IMR-90 (cell line): ENCODE measurements around the gene DHRS4. TPM values are rescaled to one million over a fixed set of nuclear protein-coding genes. Genes with fewer than 3 reads are reported as not detected.
"Not testable (repeated sequence)": the region's sequence is repeated elsewhere in the genome, so short reads cannot be mapped to it uniquely, and the experiment has no call there.

ENCODE experiments used
- ATAC-seq: fragments of 200-7000 bp; cut with Tn5 transposase; 2 replicates; pipeline ENCODE4 v1.9.1; 2020; ENCODE audit warnings: low read depth, mild to moderate bottlenecking, moderate library complexity
- BruUV-seq: library from RNA; stranded (reverse); fragments of 400-500 nt; replicated peaks from 2 replicates; lab custom pipeline; 2021; lab: Mats Ljungman, UMichigan
- CTCF ChIA-PET: fragments of 300-600 bp; formaldehyde crosslinking; extraction: SDS; loops from one replicate; lab custom pipeline; 2021; ENCODE audit warnings: antibody characterized with exemption; lab: Yijun Ruan, JAX
- POLR2A ChIA-PET: fragments of 300-600 bp; sonication (Branson Sonifier 250); formaldehyde crosslinking; loops from one replicate; lab custom pipeline; 2022; ENCODE audit warnings: antibody characterized with exemption; ENCODE audit not compliant: unreplicated experiment; lab: Charles Lee
- DNase-seq: peaks from one replicate; pipeline ENCODE4 v3.0.0; 2013
- H2AFZ ChIP-seq: replicated peaks from 2 replicates; pipeline ENCODE3; 2013; ENCODE audit warnings: low read length, mild to moderate bottlenecking; ENCODE audit not compliant: poor library complexity
- H2AK5ac ChIP-seq: 2 replicates; pipeline ENCODE4 v1.6.1; 2013; ENCODE audit warnings: low read depth, low read length, inconsistent platforms
- H2AK9ac ChIP-seq: replicated peaks from 2 replicates; pipeline ENCODE3; 2013; ENCODE audit warnings: mild to moderate bottlenecking, low read depth, low read length, moderate library complexity; ENCODE audit not compliant: poor library complexity
- H2BK120ac ChIP-seq: 2 replicates; pipeline ENCODE4 v1.6.1; 2013; ENCODE audit warnings: low read depth, low read length, inconsistent platforms
- H2BK15ac ChIP-seq: 3 replicates; pipeline ENCODE4 v1.6.1; 2013; ENCODE audit warnings: low read depth, low read length, inconsistent platforms
- H2BK20ac ChIP-seq: 2 replicates; pipeline ENCODE4 v1.6.1; 2013; ENCODE audit warnings: low read depth, mild to moderate bottlenecking, inconsistent platforms, low read length, moderate library complexity
- H2BK5ac ChIP-seq: 2 replicates; pipeline ENCODE4 v1.6.1; 2013; ENCODE audit warnings: mild to moderate bottlenecking, low read depth, low read length, inconsistent platforms; ENCODE audit not compliant: poor library complexity, severe bottlenecking
- H3K14ac ChIP-seq: replicated peaks from 2 replicates; pipeline ENCODE4 v1.6.1; 2013; ENCODE audit warnings: low read depth, low read length, inconsistent platforms
- H3K18ac ChIP-seq: 2 replicates; pipeline ENCODE4 v1.6.1; 2013; ENCODE audit warnings: low read depth, low read length, control low read depth
- H3K23ac ChIP-seq: 2 replicates; pipeline ENCODE4 v1.6.1; 2013; ENCODE audit warnings: low read depth, low read length, inconsistent platforms
- H3K27ac ChIP-seq: 2 replicates; pipeline ENCODE4 v1.5.1; 2013; ENCODE audit warnings: mild to moderate bottlenecking, control low read depth, low read length; ENCODE audit not compliant: insufficient read depth
- H3K27me3 ChIP-seq: 2 replicates; pipeline ENCODE4 v1.6.1; 2013; ENCODE audit warnings: low read length; ENCODE audit not compliant: control insufficient read depth, insufficient read depth
- H3K36me3 ChIP-seq: 2 replicates; pipeline ENCODE4 v1.6.1; 2013; ENCODE audit warnings: low read length, mixed read lengths; ENCODE audit not compliant: control insufficient read depth, insufficient read depth
- H3K4ac ChIP-seq: 2 replicates; pipeline ENCODE4 v1.6.1; 2013; ENCODE audit warnings: low read depth, low read length, inconsistent platforms
- H3K4me1 ChIP-seq: 2 replicates; pipeline ENCODE4 v1.6.1; 2013; ENCODE audit warnings: low read length, mixed read lengths; ENCODE audit not compliant: control insufficient read depth, insufficient read depth
- H3K4me2 ChIP-seq: 2 replicates; pipeline ENCODE4 v1.6.1; 2013; ENCODE audit warnings: low read depth, mild to moderate bottlenecking, control low read depth, low read length, moderate library complexity
- H3K4me3 ChIP-seq: 2 replicates; pipeline ENCODE4 v1.5.1; 2013; ENCODE audit warnings: low read depth, mild to moderate bottlenecking, control low read depth, low read length, moderate library complexity; ENCODE audit not compliant: insufficient read depth
- H3K56ac ChIP-seq: 2 replicates; pipeline ENCODE4 v1.6.1; 2013; ENCODE audit warnings: low read length, inconsistent platforms; ENCODE audit not compliant: insufficient read depth; ENCODE audit errors: extremely low read depth
- H3K79me1 ChIP-seq, 2 experiments: 2 replicates each; pipeline ENCODE4 v1.6.1; 2013; ENCODE audit warnings: low read length in 2 of 2, inconsistent platforms in 1 of 2, low read depth in 1 of 2
- H3K9ac ChIP-seq: 2 replicates; pipeline ENCODE4 v1.6.1; 2013; ENCODE audit warnings: low read depth, low read length, control low read depth
- H3K9me1 ChIP-seq: 2 replicates; pipeline ENCODE4 v1.6.1; 2013; ENCODE audit warnings: low read length, inconsistent platforms; ENCODE audit not compliant: insufficient read depth
- H3K9me3 ChIP-seq: 2 replicates; pipeline ENCODE4 v1.6.1; 2013; ENCODE audit warnings: low read length; ENCODE audit not compliant: control insufficient read depth, insufficient read depth
- H4K20me1 ChIP-seq: 2 replicates; pipeline ENCODE4 v1.6.1; 2013; ENCODE audit warnings: low read length, inconsistent platforms; ENCODE audit not compliant: insufficient read depth
- H4K5ac ChIP-seq: 2 replicates; pipeline ENCODE4 v1.6.1; 2013; ENCODE audit warnings: mild to moderate bottlenecking, low read depth, low read length, control low read depth
- H4K8ac ChIP-seq, 2 experiments: 2 replicates each; pipeline ENCODE4 v1.6.1; 2013; ENCODE audit warnings: low read depth in 2 of 2, low read length in 2 of 2, control low read depth in 1 of 2, inconsistent platforms in 1 of 2
- H4K91ac ChIP-seq: 2 replicates; pipeline ENCODE4 v1.6.1; 2013; ENCODE audit warnings: low read depth, low read length, inconsistent platforms; ENCODE audit not compliant: insufficient read depth
- WGBS, 2 experiments: methylation state at CpG; one replicate each; pipeline versions ENCODE4 v1.1.5 to v1.1.7; 2013; ENCODE audit warnings: missing lambda C conversion rate in 2 of 2; ENCODE audit not compliant: insufficient read length in 1 of 2; ENCODE audit errors: extremely low coverage in 2 of 2; 5-methylcytosine and 5-hydroxymethylcytosine counted together
- dilution Hi-C: fragments of 300-500 bp; cut with HindIII; formaldehyde crosslinking; loops from one replicate; pipeline ENCODE4 v1.14.3; 2018; ENCODE audit warnings: low sequenced_read_pairs; ENCODE audit not compliant: unreplicated experiment
- in situ Hi-C: fragments of 300-500 bp; cut with MboI; formaldehyde crosslinking; loops from 3 replicates; pipeline ENCODE4 v1.14.3; 2019; ENCODE audit warnings: low sequenced_read_pairs, inconsistent platforms, mixed read lengths
- intact Hi-C: fragments of 100-400 bp; cut with micrococcal nuclease; formaldehyde crosslinking; loops from 2 replicates; pipeline ENCODE4 v1.10.0; 2022
- polyA plus RNA-seq, 3 experiments: library from polyadenylated mRNA; depleted of rRNA; stranded (reverse); fragments of >200 nt; gene quantifications; 2 replicates each; pipeline ENCODE4 v1.2.3, GENCODE V29; 2012; ENCODE audit warnings: low replicate concordance in 1 of 3
- total RNA-seq: library from RNA; depleted of rRNA; stranded (reverse); fragments of >200 nt; gene quantifications from 2 replicates; pipeline ENCODE4 v1.2.3, GENCODE V29; 2012

DHRS4 gene
- total and polyA plus RNA-seq, 2 of the 4 experiments (the other 2 are of a cell fraction), result 43.2 to 51.8 TPM

- H3K18ac ChIP-seq, H4K8ac ChIP-seq, dilution Hi-C loops, H2BK20ac ChIP-seq, H3K4me1 ChIP-seq, H3K56ac ChIP-seq, POLR2A ChIA-PET, in situ Hi-C loops, H2BK120ac ChIP-seq, H3K36me3 ChIP-seq, H4K91ac ChIP-seq, H2AK9ac ChIP-seq, H3K4ac ChIP-seq, H2BK5ac ChIP-seq, DNase-seq, H3K9me3 ChIP-seq, H3K27me3 ChIP-seq, H3K14ac ChIP-seq, H3K23ac ChIP-seq, BruUV-seq, ATAC-seq, H3K9me1 ChIP-seq, H2BK15ac ChIP-seq, H4K20me1 ChIP-seq: not testable (repeated sequence)
- Histone ChIP-seq H3K79me1 (peaks cover 2 to 15% of the 10 kb centered on the region in 2 experiments), H3K9ac (peak overlapping the region; percentile 70; the same call in 1 of the 2 replicates), H2AK5ac (peak overlapping the region; percentile 8; the same call in 1 of the 2 replicates), H4K5ac (peak overlapping the region; percentile 8), H3K27ac (peak overlapping the region; percentile 40; the same call in 1 of the 2 replicates), H3K4me2 (peak overlapping the region; percentile 83), H3K4me3 (peak overlapping the region; percentile 98), H2AFZ (peak overlapping the region; percentile 99)
- WGBS, 2 experiments, result 60% methylated on average over 1 of the region's 6 CpGs; no CpG with 5 or more reads in 1 of the 2 experiments
- CTCF ChIA-PET, result interaction anchor here (0.7 kb wide), 1 partner anchor 353 kb away, joined by 4 read pairs; no protein-coding TSS in a partner anchor
- intact Hi-C loops, result loop anchor here (5.0 kb wide), 1 partner anchor 321 kb away; no protein-coding TSS in a partner anchor
Measured at GRCh38 chr14:23953116-23953463, 480 bp upstream of the DHRS4 start.

- peak overlapping the region; percentile 90 for H3K9ac ChIP-seq
- H2AFZ ChIP-seq, result peak overlapping the region; percentile 99
- H3K79me1 ChIP-seq, result peaks cover 2 to 15% of the 10 kb centered on the region in 2 experiments
- H2BK20ac ChIP-seq, H2BK15ac ChIP-seq, H2BK120ac ChIP-seq, POLR2A ChIA-PET, dilution Hi-C loops, H3K4me1 ChIP-seq, H3K27ac ChIP-seq, H3K4ac ChIP-seq, H4K91ac ChIP-seq, H3K27me3 ChIP-seq, DNase-seq, CTCF ChIA-PET, H2AK5ac ChIP-seq, BruUV-seq, in situ Hi-C loops, H2AK9ac ChIP-seq, H3K9me3 ChIP-seq, H3K56ac ChIP-seq, H3K36me3 ChIP-seq, H4K20me1 ChIP-seq, H3K9me1 ChIP-seq: not testable (repeated sequence)
- peak overlapping the region; percentile 98 for H3K4me3 ChIP-seq
- peak overlapping the region; percentile 52; the same call in 1 of the 2 replicates for H4K5ac ChIP-seq
- peak overlapping the region; percentile 14 for H2BK5ac ChIP-seq
- 0 out of 2 replicates have a peak overlapping the region, but pooled peaks have one; percentile 11 for H3K18ac ChIP-seq
- H4K8ac ChIP-seq, result peak overlapping the region; percentile 73 to 85; a peak in 3 of 4 replicates
- intact Hi-C loops, result loop anchor here (1.0 to 5.0 kb wide), 2 partner anchors 227 to 322 kb away; no protein-coding TSS in a partner anchor
- ATAC-seq, result peak; percentile 1; the same call in 1 of the 2 replicates
- WGBS, 2 experiments, result no CpG with 5 or more reads among the region's 6 CpGs
- peak overlapping the region; percentile 97 for H3K4me2 ChIP-seq
- H3K23ac ChIP-seq, result peak overlapping the region; percentile 68; the same call in 1 of the 2 replicates
- peak overlapping the region; percentile 79; the same call in 1 of the 2 replicates for H3K14ac ChIP-seq
Measured at GRCh38 chr14:23954279-23954614, 677 bp downstream of the DHRS4 start.
